ENCODE data around the gene ZDHHC8.

The ZDHHC8 gene

DNA sequence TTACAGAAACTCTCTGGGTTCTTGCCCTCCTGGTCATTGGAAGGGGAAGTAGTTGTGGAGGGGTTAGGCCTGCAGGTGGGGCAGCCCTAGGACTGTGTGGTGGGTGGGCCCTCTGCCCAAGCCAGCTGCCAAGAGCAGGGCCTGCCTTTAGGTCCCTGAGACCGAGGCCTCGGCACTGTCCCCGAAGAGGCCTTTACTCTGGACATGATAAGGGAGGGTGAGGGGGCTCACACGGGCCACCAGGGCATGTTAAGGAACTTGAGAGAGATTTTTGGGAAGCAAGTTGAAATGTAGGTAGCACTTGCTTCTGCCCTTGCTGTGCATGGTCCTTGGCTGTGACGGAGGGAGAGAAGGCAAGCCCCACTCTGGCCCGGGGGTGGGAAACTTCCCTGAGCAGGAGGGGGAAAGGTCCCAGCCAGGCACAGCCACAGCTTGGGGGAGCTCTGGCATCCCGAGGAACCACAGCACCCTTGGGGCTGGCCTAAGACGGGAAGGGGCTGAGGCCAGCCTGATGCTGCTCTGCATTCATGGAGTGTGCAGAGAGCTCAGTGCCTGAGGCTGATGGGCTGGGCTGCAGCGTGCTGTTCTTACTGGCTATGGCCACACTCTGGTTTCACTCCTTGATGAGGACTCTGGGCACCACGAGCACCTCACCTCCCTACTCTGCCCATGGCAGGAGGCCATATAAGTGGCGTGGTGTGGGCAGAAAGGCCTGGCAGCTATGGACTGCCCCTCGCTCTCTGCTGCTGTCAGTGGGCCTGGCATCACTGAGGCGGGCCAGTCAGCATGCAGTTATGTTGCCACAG lies 23.4 kb upstream of the ZDHHC8 start:
- H3K4me3 Mint-ChIP-seq = no peak overlapping the region
- no peaks in the 10 kb centered on the region for H3K9me3 Mint-ChIP-seq
- H3K4me1 Mint-ChIP-seq (ENCODE audit: low read depth) = peaks cover 25% of the 10 kb centered on the region
- H3K27me3 Mint-ChIP-seq = no peaks in the 10 kb centered on the region
- H3K36me3 Mint-ChIP-seq (ENCODE audit: low read depth) = peaks cover 33% of the 10 kb centered on the region
- no peak overlapping the region for H3K27ac Mint-ChIP-seq

DNA sequence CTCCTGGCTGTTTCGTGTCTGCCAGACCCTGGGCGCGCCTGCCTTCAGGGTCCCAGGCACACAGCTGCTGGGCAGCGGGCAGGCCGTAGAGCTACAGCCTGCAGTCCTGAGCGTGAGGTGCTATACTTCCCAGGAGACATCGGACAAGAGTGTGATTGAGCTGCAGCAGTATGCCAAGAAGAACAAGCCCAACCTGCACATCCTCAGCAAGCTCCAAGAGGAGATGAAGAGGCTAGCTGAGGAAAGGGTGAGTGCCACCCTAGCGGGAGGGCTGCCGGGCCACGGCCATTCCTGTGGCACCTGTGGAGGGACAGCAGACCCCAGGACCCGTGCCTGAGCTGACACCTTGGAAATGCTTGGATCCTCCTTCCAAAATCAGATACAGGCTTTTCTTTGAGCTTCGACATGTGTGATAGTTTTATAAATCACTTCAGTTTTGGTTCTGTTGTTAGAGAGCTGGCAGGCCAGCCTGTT lies 22.8 kb upstream of the ZDHHC8 start:
- Mint-ChIP-seq H3K27me3 (no peaks in the 10 kb centered on the region), H3K9me3 (no peaks in the 10 kb centered on the region), H3K4me1 (ENCODE audit: low read depth) (peaks cover 26% of the 10 kb centered on the region), H3K27ac (peak overlapping the region; percentile 6), H3K36me3 (ENCODE audit: low read depth) (peaks cover 27% of the 10 kb centered on the region), H3K4me3 (no peak overlapping the region)

DNA sequence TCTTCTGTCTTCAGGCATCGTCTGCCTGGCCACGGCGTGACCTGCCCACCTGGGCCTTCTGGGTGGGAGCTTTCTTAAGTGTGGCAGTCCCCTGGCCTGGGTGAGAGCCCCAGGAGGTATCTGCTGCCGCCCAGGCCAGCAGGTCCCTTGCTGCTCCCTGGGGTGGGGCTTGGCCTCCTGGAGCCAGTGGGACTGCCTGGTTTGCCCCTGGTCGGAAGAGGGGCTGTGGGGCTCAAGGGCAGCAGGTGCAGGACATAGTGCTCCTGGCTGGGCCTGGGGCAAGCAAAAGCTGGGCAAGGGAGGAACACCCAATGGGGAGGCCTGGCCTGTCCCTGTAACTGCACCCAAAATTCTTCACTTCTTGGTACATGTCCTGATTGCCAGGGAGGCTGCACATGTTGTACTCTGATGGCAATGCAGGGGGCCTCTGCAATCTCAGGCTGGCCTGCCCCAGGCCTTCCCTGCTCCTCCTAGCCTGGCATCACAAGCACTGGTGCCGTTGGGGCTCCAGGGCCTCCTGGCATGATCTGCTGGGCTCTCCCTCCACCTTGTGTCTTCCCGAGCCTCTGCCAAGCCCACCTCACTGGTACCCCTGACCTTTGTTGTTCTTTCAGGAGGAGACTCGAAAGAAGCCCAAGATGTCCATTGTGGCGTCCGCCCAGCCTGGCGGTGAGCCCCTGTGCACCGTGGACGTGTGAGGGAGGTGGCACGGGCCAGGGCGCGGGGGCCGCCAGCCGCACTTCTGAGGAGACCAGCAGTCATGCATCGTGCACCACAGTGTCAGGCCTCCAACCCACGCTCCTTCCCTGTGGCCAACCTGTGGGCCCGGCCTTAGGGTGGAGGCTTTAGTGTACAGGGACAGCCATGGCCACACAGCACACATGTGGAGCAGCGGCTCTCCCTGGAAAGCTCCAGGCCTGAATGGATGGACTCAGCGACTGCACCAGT lies 21.9 kb upstream of the ZDHHC8 start:
- H3K9me3 Mint-ChIP-seq = no peaks in the 10 kb centered on the region
- H3K36me3 Mint-ChIP-seq (ENCODE audit: low read depth) = peaks cover 32% of the 10 kb centered on the region
- H3K27ac Mint-ChIP-seq = peak overlapping the region; percentile 36
- no peak overlapping the region for H3K4me3 Mint-ChIP-seq
- no peaks in the 10 kb centered on the region for H3K27me3 Mint-ChIP-seq
- peaks cover 34% of the 10 kb centered on the region for H3K4me1 Mint-ChIP-seq (ENCODE audit: low read depth)

GRCh38 chr22:20110359-20110985 lies 21.1 kb upstream of the ZDHHC8 start:
- H3K27me3 Mint-ChIP-seq = no peaks in the 10 kb centered on the region
- no peaks in the 10 kb centered on the region for H3K9me3 Mint-ChIP-seq
- no peak overlapping the region for H3K4me3 Mint-ChIP-seq
- H3K36me3 Mint-ChIP-seq (ENCODE audit: low read depth) = peaks cover 39% of the 10 kb centered on the region
- H3K27ac Mint-ChIP-seq = peak overlapping the region; percentile 89
- H3K4me1 Mint-ChIP-seq (ENCODE audit: low read depth) = peaks cover 40% of the 10 kb centered on the region

- H3K4me1 Mint-ChIP-seq (ENCODE audit: low read depth) = peaks cover 44% of the 10 kb centered on the region
- H3K9me3 Mint-ChIP-seq = no peaks in the 10 kb centered on the region
- H3K27ac Mint-ChIP-seq = peak overlapping the region; percentile 89
- H3K4me3 Mint-ChIP-seq = peak overlapping the region; percentile 26
- H3K27me3 Mint-ChIP-seq = no peaks in the 10 kb centered on the region
- peaks cover 41% of the 10 kb centered on the region for H3K36me3 Mint-ChIP-seq (ENCODE audit: low read depth)
Observed at GRCh38 chr22:20111045-20111688, 20.4 kb upstream of the ZDHHC8 start.

- Mint-ChIP-seq H3K27ac (peak overlapping the region; percentile 89), H3K9me3 (no peaks in the 10 kb centered on the region), H3K4me3 (peak overlapping the region; percentile 63), H3K27me3 (no peaks in the 10 kb centered on the region), H3K4me1 (ENCODE audit: low read depth) (peaks cover 44% of the 10 kb centered on the region), H3K36me3 (ENCODE audit: low read depth) (peaks cover 41% of the 10 kb centered on the region)
Observed at GRCh38 chr22:20111689-20112622, 19.6 kb upstream of the ZDHHC8 start.

DNA sequence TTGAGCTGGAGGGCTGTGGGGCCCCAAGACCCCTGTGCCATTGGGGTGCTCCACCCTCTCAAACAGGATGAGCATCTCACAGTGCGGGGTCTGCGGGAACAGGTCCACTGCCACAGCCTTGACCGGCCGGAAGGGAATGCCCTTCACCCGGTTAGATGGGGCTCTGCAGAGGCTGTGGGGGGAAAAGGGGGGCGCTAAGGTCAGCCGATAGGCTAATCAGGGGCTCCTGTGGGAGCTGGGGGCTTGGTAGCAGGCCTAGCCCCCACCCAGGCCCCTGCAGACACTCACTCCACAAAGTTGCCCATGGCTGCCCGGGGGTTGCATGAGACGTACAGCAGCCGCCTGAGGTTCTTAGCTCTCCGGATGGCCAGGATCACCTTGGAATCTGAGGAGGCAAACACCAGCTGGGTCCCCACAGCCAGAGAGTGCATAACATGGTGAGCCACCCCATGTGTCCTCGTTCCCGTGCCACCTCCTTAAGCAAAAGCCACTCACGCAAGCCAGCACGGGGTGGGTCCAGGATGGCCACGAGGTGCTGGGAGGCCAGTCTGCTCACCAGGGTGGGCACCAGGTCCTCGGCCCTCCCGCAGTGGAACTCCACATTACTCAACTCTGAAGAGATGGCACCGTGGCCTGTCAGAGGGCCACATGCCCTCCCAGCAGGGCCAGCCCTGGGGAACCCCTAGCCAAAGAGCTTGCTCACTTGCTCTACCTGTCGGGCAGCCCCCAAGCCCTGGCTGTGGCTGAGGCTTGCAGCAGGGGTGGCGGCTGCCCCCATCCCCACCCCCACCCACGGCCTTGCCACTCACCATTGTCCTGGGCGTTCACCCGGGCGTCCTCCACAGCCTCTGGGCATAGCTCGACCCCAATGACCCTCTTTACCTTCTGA lies 18.7 kb upstream of the ZDHHC8 start:
- H3K27ac Mint-ChIP-seq = peak overlapping the region; percentile 89
- no peaks in the 10 kb centered on the region for H3K9me3 Mint-ChIP-seq
- H3K4me3 Mint-ChIP-seq = no peak overlapping the region
- peaks cover 39% of the 10 kb centered on the region for H3K36me3 Mint-ChIP-seq (ENCODE audit: low read depth)
- H3K27me3 Mint-ChIP-seq = no peaks in the 10 kb centered on the region
- peaks cover 44% of the 10 kb centered on the region for H3K4me1 Mint-ChIP-seq (ENCODE audit: low read depth)

- peaks cover 43% of the 10 kb centered on the region for H3K36me3 Mint-ChIP-seq (ENCODE audit: low read depth)
- H3K9me3 Mint-ChIP-seq = no peaks in the 10 kb centered on the region
- H3K27ac Mint-ChIP-seq = peak overlapping the region; percentile 75
- peaks cover 47% of the 10 kb centered on the region for H3K4me1 Mint-ChIP-seq (ENCODE audit: low read depth)
- H3K4me3 Mint-ChIP-seq = no peak overlapping the region
- no peaks in the 10 kb centered on the region for H3K27me3 Mint-ChIP-seq
Observed at GRCh38 chr22:20113551-20114310, 17.9 kb upstream of the ZDHHC8 start.

GRCh38 chr22:20114506-20115475 lies 16.8 kb upstream of the ZDHHC8 start:
- H3K9me3 Mint-ChIP-seq = no peaks in the 10 kb centered on the region
- H3K36me3 Mint-ChIP-seq (ENCODE audit: low read depth) = peaks cover 51% of the 10 kb centered on the region
- no peaks in the 10 kb centered on the region for H3K27me3 Mint-ChIP-seq
- peak overlapping the region; percentile 85 for H3K27ac Mint-ChIP-seq
- peaks cover 56% of the 10 kb centered on the region for H3K4me1 Mint-ChIP-seq (ENCODE audit: low read depth)
- peak overlapping the region; percentile 88 for H3K4me3 Mint-ChIP-seq

GRCh38 chr22:20115691-20116375 lies 15.8 kb upstream of the ZDHHC8 start, which contains the start of gene RANBP1:
RANBP1 (plus strand) TSS chr22:20116104; CDS start chr22:20116185, 81 bp downstream.
- H3K27ac Mint-ChIP-seq = peak within 1 kb of the TSS; percentile 86
- H3K9me3 Mint-ChIP-seq = no peaks in the 10 kb centered on the region
- peaks cover 50% of the 10 kb centered on the region for H3K36me3 Mint-ChIP-seq (ENCODE audit: low read depth)
- peak within 1 kb of the TSS; percentile 88 for H3K4me3 Mint-ChIP-seq
- H3K4me1 Mint-ChIP-seq (ENCODE audit: low read depth) = peaks cover 60% of the 10 kb centered on the region
- no peaks in the 10 kb centered on the region for H3K27me3 Mint-ChIP-seq

GRCh38 chr22:20116376-20116950 lies 15.1 kb upstream of the ZDHHC8 start:
- H3K9me3 Mint-ChIP-seq = no peaks in the 10 kb centered on the region
- no peaks in the 10 kb centered on the region for H3K27me3 Mint-ChIP-seq
- H3K36me3 Mint-ChIP-seq (ENCODE audit: low read depth) = peaks cover 47% of the 10 kb centered on the region
- H3K27ac Mint-ChIP-seq = peak overlapping the region; percentile 86
- peak overlapping the region; percentile 88 for H3K4me3 Mint-ChIP-seq
- peaks cover 56% of the 10 kb centered on the region for H3K4me1 Mint-ChIP-seq (ENCODE audit: low read depth)

All from stimulated activated naive CD8-positive, alpha-beta T cell treated with anti-CD3 and anti-CD28 coated beads, Interleukin-15, Interleukin-2, amounts not matched to agents 100 ng/mL and 50 ng/mL, for 24 hours (primary cell).